ENCODE measurements around the gene ZFP36L2.
"Not testable (repeated sequence)": the region's sequence is repeated elsewhere in the genome, so short reads cannot be mapped to it uniquely, and the experiment has no call there.

ZFP36L2 gene

DNA sequence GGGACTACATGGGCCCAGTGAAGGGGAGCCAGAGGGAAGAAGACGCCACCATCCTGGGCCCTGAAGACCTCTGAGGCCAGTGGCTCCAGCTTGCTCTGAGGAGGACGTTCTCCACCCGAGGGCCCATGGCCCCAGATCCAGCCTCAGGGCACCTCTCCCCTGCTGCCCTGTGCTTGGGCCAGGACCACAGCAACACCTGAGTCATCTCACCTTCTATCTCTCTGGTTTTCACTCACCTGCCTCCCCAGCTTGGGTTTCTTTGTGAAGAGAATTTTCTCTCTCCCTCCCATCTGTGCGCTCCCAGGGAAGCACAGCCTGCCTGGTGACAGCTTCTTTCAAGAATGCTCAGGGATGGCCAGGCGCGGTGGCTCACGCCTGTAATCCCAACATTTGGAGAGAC lies 19.8 kb downstream of the ZFP36L2 start:
- no peak for DNase-seq

DNA sequence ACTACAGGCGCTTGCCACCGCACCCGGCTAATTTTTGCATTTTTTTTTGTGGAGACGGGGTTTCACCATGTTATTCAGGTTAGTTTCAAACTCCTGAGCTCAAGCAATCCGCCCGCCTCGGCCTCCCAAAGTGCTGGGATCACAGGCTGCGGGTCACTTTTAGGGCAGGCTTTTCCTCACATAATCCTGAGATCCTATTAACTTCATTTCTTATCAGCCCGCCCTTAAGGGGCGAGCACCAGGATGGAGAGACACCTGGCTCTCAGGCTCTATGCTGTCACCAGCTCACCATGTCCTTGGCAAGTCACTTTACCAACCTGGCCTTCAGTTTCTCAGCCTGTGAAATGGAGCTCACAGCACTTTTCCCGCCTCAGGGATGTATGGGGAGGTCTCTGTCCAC lies 23.0 kb downstream of the ZFP36L2 start:
- DNase-seq: no peak

DNA sequence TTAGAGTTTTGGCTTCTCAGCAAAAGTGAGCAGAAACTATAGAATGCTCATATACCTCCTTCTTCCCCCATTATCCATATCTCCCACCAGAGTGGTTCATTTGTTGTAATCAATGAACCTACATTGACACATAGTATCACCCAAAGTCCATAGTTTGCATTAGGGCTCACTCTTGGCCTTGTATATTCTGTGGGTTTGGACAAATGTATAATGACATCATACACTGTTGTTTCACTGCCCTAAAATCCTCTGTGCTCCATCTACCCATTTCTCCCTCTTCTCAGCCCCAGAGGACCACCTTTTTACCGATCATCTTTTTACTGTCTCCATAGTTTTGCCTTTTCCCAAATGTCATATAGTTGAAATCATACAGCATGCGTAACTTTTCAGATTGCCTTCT lies 24.1 kb downstream of the ZFP36L2 start:
- DNase-seq: no peak

DNA sequence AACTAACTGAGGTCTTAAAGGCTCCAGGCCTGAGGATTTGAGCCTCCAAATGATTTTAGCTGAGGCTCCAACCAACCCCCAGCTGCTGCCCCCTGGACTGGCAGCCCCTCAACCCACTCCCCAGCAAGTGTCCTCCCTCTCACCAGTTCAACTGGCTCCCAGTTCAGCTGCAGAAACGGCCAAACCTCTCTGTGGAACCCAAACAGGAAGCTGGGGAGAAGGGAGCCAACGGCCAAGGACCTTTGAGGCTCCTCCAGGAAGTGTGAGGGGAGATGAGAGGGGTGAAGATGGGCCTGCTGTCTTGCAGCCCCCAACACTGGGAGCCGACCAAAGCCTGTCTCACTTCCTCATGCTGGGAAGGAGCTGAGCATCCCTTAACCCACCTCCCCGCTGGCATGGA lies 24.9 kb downstream of the ZFP36L2 start:
- no peak for DNase-seq

DNA sequence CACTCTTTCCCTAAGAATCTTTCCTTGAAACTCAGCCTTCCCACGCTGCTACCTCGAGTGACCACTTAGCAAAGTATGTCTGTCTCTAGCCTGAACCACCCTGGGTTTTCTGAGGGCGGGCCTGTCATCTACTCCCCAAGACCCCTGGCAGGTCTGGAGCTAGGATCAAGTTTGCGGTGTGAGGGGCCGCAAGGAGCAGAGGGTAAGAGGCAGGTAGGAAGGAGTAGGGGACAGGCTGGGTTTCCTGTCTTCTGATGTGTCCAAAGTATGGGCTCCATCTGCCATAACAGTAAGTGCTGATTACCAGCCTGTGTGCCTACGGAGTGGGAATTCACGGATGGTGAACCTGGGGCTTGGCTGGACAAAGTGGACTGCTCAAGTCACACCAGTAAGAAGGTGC lies 25.4 kb downstream of the ZFP36L2 start:
- DNase-seq: no peak

DNA sequence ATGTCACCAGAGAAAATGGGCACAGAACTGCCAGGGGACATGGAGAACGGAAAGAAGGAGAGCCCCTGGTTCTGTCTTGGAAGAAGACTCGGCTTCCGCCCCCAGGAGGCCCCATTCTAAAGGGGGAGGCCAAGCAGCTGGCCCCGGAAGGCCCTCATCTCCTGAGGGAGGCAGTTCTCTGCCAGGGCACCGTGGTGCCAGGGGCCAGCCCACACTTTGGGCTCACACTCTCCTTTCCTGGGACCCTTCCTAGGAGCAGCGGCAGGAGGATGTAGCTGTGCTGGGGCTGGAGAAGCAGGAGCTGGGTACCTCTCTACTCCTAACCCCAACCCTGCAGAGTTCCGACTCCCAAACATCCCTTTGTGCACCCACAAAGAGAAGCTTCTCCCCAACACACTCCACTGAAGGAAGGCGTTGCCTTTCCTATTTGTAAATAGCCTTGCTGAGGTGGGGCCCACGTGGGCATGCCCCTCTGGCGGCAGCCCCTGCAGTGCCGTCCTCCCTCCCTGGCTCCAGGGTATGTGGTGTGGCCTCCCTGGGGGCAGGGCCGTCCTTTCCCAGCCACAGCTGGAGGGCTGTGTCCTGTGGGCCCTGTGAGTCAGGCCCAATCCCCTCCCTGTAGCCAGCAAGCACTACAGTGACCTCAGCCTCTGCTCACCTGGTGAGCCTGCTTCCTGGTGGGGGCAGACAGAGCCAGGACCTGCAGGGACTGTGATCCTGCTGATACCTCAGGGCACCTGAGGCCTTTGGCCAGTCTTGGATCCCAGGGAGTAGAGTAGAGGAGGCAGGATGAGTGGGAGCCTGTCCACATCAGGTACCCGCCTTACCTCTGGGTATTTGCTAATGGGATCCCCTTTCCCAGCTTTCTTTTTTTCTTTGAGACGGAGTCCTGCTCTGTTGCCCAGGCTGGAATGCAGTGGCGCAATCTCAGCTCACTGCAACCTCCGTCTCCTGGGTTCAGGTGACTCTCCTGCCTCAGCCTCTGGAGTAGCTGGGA lies 26.6 kb downstream of the ZFP36L2 start:
- DNase-seq: no peak

DNA sequence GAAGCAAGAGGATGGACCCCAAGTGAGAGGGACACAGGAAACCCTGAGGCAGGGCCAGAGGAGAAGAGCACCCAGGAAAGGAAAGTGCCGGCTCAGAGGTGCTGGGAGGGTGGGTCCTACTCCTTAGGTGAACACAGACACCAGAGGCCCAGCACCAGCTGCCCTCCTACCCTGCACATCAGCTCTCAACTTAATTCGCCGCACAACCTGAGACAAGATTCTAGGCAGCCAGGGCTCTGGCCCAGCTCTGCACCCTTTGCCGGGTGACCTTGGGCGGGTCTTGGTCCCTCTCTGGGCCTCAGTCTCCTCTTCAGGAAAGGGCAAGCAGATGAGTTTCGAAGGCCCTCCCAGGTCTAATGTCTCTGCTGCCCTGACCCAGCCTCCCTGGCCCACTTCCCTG lies 28.1 kb downstream of the ZFP36L2 start:
- DNase-seq: no peak

DNA sequence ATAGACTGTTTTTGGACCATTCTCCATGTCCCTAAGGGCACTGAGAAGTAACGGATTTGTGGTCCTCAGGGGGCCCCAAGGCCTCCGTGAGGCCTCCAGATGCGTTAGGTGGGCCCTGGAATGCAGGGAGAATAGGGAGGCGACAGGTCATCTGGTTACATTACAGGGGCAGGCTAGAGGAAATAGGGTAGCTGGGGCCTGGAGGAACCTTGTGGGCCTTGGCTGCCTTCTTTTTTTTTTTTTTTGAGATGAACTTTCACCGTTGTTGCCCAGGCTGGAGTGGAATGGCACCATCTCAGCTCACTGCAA lies 28.9 kb downstream of the ZFP36L2 start:
- DNase-seq: no peak

DNA sequence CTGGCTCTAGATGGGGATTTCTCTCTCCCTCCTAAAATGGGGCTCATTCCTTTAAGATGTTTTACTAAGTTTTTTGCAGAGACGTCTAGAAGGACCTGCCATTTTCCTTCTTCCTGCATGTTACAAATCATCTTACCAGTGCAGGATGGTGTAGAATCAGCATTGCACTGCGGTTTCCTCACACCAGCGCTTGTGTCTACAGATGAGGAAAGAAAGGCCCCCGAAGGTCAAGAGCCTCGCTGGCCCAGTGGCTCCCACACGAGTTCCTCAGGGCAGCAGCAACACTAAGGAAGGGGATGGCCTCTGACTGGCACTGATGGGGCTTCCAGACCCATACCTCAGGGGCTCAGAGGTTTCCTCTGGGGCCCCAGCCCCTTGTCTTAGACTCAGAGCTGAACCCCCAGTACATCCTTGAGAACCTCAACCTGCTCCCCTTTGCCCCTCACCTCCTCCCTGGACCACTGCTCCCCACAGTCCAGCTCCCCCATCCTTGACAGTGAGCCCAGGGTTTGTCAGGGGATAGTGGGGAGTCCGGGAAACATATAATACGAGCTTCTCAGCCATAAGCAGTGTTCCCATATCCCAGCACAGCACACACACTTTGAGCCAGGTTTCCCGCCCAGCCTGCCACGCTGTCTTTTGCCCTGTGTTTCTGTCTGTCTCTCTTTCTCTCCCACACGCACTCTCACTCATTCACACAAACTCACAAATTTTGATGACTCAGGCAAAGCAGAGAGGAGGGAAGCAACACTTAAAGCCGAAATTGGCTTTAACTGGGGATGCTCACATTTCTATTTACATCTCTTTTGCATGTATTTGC lies 29.4 kb downstream of the ZFP36L2 start:
- DNase-seq: no peak

DNA sequence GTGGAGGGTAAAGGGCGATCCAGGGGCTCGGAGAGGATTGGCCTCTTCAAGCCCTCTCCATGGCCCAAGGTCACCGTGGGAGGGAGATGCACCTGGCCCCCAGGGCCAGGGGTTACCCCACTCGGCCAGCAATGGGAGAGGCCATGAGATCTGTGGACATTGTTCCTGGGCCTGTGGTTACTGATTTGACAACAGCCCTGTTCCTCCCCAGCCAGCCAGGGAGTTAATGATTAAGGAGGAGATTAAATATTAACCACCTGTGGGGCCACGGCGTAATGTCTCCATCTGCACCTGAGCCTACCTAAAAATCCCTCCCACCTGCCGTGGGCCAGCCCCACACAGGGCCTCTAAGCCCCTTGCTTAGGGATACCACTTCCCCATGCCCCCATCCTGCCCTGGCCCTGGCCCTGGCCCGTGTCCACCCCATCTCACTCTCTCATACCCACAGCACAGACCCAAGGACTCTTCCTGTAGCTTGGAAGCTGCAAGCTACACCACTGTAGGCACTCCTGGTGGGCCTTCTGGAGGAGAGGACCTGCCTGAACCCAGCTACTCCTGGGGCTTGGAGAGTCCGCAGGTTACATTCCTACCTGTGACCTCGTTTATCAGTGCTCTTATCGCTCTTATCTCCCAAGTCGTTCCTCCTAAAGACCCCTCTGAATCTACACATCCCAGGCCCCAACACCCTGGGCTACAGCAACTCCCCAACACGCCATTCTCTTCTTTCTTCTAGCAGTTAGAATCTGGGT lies 32.1 kb downstream of the ZFP36L2 start:
- no peak for DNase-seq

DNA sequence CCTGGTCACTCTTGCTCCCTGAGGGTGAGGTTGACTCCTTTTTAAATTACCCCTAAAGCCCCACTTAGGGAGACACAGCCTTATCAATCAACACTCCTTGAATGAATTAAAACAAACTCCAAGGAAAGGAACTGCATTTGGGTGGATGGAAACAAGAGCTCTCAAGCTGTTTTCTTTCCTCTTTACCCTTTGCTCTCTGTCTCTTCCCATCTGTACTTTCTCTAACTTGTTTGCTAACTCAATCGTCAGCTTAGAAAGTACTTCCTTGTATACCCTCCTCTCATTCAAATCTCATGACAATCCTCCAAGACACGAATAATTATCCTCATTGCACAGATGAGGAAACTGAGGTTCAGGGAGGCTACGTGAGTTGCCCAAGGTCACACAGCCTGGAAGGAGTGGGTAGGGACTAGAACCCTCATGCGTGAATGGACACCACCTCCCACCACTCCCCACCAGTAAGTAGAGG lies 32.7 kb downstream of the ZFP36L2 start:
- DNase-seq: no peak

DNA sequence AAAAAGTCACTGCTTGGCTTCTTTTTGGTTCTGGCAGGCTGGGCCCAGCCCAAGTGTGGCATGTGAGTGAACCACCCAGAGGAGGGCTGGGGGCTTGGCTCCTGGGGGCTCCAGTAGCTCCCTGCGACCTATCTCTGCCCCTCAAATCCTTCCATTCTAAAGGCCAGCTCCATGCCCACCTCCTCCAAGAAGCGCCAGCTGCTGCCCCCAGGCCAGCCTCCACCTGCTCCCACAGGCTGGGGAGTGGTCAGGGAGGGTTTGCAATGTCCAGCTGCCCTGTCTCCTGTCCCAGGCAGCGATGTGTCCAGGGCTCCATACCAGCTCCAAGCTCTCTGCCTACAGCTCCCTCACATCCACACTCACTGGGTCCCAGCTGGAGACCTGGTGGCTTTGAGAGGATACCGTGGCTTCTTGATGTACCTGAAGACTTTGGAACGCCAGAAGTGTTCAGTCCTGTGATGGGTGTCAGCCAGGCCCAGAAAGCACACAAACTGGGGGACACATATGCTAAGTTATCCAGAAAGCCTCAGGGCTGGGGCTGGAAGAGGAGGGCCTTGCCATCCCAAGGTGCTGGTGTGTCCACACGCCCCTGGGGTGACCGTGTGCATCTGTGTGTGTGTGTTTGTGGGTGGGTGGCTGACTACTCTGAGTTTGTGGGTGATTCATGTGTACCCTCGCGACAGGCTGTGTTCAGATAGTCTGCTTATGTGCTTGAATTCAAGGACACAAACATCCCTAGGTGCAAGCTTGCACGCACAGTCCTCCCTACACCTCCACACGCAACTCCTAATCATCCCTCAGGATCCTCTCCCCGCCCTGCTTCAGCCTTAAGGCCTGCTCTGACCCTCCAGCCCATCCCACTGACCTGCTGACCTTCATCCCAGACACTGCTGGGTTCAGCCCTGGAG lies 33.4 kb downstream of the ZFP36L2 start:
- DNase-seq: no peak

DNA sequence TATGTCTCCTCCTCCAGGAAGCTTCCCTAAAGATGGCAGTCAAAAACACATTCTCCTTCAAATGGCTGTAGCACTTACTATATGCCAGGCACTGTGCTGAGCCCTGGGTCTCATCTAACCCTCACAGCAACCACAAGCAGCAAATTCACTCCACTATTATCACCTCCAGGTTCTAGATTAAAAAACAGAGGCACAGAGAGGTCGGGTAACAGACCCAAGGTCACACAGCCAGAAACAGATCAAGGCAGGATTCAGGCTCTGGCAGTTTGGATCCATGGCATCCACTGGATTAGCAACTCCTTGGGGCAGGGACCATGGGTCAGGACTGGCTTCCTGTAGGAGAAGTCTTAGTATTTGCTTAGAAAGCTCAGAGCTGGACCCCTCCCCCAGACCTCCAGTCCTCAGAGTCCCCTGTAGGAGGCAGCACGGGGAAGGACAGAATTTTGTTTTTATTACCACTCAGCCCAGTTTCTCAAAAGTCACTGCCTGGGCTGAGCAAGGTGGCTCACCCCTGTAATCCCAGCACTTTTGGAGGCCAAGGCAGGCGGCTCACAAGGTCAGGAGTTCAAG lies 34.4 kb downstream of the ZFP36L2 start:
- no peak for DNase-seq

DNA sequence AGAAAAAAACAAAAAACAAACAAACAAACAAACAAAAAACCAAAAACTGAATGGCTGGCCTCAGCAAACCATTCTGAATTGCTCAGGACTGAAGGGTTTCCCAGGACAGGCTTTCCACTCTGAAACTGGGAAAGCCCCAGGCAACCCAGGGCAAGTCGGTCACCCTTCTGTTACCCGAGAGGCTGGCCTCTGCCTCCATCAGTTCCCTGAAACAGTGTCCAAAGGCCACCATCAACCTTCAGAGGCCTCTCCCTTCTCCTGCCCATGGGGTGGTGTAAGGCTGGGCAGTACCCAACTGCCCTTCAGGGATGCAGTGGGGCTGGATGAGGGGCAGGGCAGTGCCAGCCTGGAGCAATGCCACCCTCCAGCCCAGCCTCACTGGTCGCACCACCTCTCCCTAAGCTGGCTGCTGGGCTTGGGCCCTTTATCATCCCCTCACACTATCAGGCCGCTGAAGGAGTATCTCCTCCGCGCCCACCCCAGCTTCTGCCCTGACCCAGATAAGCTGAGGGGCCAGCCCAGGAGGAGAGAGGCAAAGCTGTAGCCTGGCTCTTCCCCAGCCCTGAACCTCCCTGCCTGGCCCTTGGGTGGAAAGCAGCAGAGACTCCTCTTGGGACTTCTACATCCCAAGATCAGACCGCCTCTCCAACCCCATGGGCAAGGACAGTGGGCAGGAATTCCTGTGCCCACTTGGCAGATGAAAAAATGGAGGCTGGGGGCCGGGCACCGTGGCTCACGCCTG lies 35.9 kb downstream of the ZFP36L2 start:
- no peak for DNase-seq

DNA sequence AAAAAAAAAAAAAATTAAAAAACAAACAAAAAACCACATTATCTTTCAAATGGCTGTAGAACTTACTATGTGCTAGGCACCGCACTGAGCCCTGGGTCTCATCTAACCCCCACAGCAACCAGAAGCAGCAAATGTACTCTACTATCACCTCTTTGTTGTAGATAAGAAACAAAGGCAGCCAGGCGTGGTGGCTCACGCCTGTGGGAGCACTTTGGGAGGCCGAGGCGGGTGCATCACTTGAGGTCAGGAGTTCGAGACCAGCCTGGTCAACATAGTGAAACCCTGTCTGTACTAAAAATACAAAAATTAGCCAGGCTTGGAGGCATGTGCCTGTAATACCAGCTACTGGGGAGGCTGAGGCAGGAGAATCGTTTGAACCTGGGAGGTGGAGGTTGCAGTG lies 36.5 kb downstream of the ZFP36L2 start:
- DNase-seq: not testable (repeated sequence)

DNA sequence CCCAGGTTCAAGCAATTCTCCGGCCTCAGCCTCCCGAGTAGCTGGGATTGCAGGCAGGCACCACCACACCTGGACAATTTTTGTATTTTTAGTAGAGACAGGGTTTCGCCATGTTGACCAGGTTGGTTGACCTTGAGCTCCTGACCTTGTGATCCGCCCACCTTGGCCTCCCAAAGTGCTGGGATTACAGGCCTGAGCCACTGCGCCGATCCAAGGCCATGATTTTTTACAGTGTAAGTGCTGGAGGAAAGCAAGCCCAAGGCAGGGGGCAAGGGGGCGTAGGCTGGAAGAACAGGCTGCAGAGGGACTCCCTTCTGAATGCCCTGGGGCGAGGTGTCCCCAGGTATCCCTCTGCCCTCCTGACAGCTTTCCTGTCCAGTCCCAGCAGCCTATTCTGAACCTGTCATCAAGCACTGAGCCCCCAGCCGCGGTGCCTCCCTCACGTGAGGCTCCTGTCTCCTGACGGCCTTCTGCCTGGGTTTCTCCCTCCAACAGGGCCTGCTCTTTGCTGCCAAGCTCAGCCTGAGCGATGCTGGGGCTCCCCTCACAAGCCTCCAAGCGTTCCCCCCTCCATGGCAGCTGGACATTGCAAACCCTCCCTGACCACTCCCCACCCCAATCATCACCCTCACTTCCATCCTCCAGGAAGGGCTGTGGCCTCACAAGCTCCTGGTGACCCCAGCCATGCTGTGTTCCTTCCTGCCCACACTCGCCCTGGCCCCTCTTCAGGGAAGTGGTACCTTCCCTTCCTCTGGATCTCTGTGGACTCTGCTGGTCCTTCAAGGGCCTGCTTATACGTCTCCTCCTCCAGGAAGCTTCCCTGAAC lies 37.6 kb downstream of the ZFP36L2 start:
- DNase-seq: no peak

DNA sequence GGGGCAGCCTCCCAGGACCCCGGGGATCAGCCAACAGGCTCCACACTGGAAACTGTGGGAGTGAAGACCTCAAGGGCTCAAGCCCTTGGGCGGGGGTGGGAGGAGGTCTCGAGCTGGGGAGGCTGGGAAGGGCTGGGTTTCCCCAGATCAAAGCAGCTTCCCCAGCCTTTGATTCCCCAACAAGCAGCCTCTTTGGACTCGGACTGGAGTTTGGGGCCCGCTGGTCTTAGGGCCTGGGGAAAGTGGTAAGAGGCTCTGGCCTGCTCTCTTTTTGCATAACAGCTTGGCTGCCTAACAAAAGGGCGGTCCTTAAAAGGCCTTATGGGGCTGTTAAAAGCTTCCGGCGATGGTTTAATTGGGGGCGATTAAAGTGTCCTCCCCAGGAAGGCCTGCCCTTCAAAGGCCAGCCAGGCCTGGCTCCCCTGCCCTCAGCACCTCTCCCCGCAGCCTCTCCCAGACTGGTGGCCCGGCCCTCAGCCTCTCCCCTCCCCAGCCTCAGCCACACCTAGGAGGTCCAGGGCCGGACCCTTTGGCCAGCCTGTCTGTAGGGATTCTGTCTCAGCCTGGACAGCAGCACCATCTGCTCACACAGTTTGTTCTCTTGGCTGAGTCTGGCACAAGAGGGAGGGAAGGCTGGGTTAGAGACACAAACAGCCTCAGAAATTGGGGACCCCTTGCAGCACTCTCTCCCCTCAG lies 39.6 kb downstream of the ZFP36L2 start:
- peak; percentile 45 for DNase-seq

DNA sequence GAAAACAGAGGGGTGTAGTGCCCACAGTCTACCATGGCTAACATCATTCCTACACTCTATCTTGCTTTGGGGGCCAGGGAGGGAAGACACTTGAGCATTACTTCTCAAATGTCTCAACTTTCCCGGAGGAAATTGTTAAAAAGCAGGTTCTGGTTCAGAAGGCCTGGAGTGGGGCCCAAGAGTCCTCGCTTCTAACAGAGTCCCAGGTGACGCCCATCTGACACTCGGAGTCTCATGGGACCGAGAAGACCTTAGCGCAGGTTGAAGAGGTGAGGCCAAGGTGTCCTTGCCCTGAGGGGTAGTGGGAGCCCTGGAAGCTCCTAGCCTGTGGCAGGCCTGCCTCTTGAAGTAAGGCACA lies 40.1 kb downstream of the ZFP36L2 start:
- DNase-seq: no peak

DNA sequence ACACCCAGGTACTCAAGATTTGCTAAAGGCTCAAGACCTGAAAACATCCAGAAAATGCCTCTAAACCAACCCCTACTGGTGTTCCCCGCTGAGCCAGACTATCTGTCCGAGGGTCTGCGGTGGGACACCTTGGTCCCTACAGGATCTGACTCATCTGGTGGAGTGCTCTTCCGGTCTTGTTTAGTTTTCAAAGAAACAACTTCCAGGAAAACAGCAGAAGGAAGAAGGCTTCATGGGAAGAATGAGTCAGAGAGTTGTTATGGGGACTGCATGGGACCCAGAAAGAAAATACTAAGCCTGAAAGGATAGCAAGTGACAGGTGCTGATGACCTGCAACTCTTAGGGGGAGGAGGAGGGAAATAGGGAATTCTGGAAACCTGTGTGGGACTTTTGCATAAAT lies 41.3 kb downstream of the ZFP36L2 start:
- no peak for DNase-seq
